GM19395 (cell line): Measurements from ENCODE around the gene ELP4.
"Not testable (repeated sequence)": the region's sequence is repeated elsewhere in the genome, so short reads cannot be mapped to it uniquely, and the experiment has no call there.

Experiments used
- ATAC-seq: cut with Tn5 transposase; IDR thresholded peaks from one replicate; pipeline ENCODE4 v1.9.1; 2021; ENCODE audit warnings: mild to moderate bottlenecking, moderate library complexity; ENCODE audit not compliant: unreplicated experiment

The ELP4 gene, protein sequence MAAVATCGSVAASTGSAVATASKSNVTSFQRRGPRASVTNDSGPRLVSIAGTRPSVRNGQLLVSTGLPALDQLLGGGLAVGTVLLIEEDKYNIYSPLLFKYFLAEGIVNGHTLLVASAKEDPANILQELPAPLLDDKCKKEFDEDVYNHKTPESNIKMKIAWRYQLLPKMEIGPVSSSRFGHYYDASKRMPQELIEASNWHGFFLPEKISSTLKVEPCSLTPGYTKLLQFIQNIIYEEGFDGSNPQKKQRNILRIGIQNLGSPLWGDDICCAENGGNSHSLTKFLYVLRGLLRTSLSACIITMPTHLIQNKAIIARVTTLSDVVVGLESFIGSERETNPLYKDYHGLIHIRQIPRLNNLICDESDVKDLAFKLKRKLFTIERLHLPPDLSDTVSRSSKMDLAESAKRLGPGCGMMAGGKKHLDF

GRCh38 chr11:31509429-31510345 is at the start of gene ELP4, which contains the start of gene IMMP1L:
ELP4 (plus strand) TSS chr11:31509767; CDS start chr11:31509785, 18 bp downstream.
IMMP1L (minus strand) TSS chr11:31509622; CDS start chr11:31463276, 46,346 bp downstream.
- peak; percentile 100 for ATAC-seq

GRCh38 chr11:31464436-31464835 is 45.1 kb upstream of the ELP4 start:
- ATAC-seq, result no peak

- ATAC-seq, result no peak
Measured at GRCh38 chr11:31474083-31474482, 35.5 kb upstream of the ELP4 start.

DNA sequence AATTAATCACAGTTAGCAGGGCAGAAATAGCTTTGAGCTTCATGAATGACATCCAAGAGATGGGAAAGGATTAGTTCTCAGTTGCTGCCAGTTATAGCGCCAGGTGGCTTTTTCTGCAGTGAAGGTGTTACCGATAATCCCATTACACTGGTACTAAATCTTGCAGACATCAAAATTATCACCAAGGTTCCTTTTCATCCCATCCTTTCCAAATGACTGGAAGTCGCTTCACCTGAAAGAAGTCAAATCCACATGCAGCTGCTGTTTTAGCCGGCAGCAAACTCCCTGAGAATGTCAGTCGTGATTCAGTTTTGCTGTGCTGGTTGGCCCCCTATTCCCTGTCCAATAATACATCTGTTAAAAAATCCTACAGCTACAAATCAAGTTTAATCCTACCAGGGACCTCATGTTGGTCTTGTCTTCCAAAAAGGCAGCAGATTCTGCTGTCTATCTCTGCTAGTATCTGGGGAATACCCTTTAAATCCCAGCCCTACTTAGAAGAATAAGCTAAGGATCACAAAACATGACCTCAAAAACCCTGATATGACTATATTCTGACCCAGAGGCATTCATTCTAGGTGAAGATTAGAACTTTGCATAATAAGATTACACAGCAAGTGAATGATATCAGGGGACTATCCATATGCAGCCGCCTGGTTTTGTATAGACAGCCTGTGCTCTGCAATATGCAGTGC is 31.9 kb upstream of the ELP4 start:
- no peak for ATAC-seq

GRCh38 chr11:31478223-31478590 is 31.4 kb upstream of the ELP4 start:
- ATAC-seq, result no peak

DNA sequence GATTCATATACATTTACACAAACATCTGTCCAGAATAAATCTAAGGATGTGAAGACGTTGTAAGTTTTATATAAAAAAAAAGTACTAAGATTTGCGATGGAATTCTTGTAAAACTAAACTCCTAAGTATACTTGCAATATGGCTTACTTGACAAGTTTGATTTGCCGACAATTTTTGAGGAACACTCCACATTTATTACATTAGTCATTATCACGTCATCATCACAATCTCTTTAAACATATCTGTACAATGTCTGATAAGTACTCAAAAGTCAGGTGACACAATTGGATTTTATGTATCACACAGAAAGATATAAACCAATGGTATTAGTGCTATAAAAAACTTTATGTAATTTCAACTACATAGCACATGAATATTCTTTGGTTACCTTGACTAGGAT is 30.5 kb upstream of the ELP4 start:
- ATAC-seq, result no peak

- ATAC-seq, result no peak
Measured at GRCh38 chr11:31480930-31481329, 28.6 kb upstream of the ELP4 start.

DNA sequence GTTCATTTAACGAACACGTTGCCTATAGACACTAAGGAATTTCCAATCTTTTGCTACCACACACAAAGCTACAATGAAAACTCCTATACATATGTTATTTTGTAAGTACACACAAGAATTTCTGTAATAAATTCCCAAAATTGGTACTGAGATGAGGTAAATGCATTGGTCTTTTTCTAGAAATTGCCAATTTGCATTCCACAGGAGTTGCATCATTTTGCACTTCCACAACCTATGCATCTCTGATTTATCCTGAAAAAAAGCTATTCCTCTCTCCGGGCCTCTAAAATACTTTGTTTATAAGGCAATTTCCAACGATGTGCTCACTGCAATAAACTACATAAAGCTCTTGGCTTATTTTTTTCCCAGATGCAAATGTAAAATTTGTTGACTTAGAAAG is 25.1 kb upstream of the ELP4 start:
- no peak for ATAC-seq

GRCh38 chr11:31487848-31488247 is 21.7 kb upstream of the ELP4 start:
- no peak for ATAC-seq

DNA sequence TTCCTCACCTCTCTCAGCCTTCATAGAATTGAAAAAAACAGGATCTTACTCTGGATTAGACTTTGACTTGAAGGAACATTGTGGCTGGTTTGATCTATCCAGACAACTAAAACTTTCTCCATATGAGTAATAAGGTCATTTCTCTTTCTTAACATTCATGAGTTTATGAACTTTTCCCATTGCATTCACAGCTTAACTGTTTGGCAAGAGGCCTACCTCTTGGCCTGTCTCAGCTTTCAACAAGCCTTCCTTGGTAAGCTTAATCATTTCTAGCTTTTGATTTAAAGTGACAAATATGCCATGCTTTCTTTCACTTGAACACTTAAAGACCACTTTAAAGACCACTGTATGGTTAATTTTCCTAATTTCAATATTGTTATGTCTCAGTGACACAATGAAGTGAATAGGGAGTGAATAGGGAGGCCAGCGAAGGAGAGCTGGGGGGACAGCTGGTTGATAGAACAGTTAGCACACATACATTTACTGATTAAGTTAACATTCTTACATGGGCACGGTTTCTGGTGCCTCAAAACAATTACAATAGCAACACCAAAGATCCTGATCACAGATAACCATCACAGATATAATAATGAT is 17.1 kb upstream of the ELP4 start:
- ATAC-seq, result no peak

GRCh38 chr11:31493235-31493634 is 16.3 kb upstream of the ELP4 start:
- ATAC-seq, result no peak

- not testable (repeated sequence) for ATAC-seq
Measured at GRCh38 chr11:31493762-31494161, 15.8 kb upstream of the ELP4 start.

DNA sequence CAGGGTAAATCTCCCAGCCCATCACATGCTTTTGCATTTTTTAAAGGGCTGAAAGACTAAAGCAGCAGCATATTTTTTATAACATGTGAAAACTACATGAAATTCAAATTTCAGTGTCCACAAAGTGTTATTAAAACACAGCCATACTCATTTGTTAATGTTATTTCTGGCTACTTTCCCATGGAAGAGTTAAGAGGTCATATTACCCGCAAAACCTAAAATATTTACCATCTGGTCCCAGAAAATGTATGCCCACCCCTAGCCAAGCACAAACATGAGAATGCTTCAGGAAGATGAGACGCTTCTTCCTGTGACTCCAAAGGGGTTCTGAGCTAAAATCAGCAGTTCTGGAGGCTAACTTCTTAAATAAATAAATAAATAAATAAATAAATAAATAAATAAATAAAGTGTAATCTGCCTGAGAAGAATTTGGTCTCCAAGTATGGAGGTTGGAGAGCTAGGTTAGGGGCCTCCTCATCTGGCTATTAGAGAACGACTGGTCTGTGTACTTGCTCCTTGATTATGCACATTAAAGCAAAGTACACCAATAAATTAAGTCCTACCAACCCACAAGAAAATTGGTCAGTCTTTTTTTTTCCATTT is 9.9 kb upstream of the ELP4 start:
- no peak for ATAC-seq

DNA sequence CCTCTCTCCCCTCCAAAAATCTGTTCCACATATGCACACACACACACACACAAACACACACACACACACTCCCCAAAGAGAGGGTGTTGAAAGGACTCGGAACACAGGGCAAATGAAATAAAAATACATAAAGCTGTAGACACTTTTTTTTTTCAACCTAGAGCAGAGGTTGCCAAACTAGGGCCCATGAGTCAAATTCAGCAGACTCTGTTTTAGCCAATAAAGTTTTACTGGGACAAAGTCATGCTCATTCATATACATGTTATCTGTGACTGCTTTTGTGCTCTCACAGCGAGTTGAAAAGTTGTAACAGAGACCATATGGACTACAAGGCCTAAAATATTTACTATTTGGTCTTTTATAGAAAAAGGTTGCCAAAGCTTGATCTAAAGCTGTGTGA is 9.0 kb upstream of the ELP4 start:
- ATAC-seq, result no peak

DNA sequence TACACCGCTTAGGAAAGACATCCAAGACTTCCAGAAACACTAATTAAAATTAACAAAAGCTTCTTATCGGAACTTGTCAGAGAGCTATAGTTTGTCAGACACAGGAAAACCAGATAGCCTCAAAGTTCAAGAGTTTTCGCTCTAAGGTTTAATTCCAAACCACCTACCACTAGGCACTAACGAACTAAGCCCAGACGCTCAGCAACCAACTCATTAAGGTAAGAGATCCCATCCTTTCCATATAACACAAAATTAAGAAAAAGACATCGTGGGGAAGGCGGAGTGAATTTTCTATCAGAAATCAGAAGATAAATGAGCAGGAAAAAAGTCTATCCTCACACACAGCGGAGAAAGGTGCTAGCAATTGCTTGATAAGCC is 527 bp upstream of the ELP4 start:
- ATAC-seq, result peak; percentile 19

- no peak for ATAC-seq
Measured at GRCh38 chr11:31512117-31512516, 2.5 kb downstream of the ELP4 start.

GRCh38 chr11:31521497-31522150 is 12.1 kb downstream of the ELP4 start:
- ATAC-seq, result no peak

DNA sequence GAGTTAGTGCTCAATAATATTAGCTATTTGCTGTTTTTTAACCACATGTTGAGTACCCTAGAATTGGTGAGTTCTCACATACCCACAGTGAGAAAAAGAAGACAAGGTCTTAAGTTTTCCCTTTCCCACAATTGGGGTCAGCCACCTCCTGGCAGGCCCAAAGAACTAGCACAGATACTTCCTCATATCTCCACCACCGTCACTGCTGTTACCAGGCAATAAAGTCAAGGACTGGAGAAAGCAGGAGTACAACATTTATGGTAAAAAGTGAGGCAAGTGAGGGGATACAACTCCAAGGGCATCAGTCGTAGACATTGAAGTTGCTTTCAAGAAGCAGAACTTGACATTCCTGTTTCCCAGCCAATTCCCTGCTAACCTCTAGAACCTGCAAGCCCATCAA is 19.6 kb downstream of the ELP4 start:
- ATAC-seq, result no peak

DNA sequence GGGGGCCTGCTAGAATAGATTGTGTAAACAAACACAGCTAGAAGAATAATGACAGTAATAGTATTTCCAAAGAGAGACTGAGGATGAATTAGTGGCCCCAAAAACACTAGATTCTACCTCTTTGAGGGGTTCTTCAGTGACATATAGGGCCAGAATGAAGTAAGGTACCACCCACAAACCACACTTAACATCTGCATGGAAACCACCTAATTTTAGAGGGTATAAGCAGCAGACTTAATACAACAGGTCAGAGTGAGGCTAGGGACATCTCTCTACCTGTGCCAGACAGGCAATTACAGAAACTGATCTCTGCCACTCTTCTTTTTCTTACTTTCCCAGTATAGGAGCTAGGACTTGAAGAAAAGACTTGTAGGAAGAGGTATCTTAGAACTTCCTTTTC is 20.1 kb downstream of the ELP4 start:
- no peak for ATAC-seq

DNA sequence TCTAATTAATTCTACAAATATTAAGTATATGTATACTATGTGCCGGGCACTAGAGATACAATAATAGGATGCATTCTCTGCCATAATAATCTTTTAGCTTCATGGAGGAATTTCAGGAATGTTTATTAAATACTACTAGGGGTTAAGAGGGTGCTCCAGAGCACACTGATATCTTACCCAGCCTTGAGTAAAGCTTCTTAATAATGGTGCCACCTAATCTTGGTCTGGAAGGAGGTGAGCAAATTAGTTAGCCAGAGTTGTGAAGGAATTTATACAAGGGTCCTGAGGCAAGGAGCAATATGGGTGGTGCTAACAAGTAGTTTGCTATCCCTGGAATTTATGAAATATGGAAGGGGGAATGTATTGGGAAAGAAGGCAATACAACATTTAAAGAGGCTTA is 21.7 kb downstream of the ELP4 start:
- ATAC-seq, result no peak
